Measurements from ENCODE around the gene MYL4.
"Not testable (repeated sequence)": the region's sequence is repeated elsewhere in the genome, so short reads cannot be mapped to it uniquely, and the experiment has no call there.

Gene MYL4

DNA sequence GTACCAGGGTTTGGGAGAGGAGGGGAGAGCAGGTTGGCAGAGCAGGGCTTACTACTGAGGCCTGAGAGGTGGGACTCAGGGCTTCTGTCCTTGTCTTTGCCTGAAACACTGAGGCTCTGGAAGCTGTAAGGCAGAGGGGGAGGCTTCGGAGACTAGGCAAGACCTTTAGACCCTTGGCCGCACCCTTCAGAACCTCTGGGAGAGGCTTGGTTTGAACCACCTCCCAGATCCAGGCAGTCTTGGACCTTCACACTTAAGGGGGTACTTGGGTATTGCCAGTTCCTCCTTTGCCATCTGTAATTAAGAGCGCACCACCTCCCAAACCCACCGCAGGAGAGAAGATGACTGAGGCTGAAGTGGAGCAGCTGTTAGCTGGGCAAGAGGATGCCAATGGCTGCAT is 12.9 kb downstream of the MYL4 start:
- DNase-seq, result no peak

DNA sequence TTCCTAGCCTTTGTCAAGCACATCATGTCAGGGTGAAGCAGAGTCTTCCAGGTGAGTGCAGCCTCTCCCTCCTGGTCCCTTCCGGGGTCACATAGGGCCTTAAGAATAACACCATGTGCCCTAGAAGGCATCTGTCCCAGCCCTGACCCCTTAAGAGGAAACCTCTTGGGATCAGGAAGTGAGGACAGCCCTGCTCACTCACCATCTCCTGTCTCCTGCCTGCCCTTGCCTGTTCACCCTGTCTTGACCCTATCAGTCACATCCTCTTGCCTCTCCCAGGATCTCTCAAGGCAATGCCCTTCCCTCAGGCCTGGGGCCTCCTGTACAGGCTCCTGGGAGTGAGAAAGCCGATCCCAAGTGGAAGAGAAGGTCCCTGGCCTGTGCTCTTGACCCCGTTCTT is 13.9 kb downstream of the MYL4 start:
- no peak for DNase-seq

DNA sequence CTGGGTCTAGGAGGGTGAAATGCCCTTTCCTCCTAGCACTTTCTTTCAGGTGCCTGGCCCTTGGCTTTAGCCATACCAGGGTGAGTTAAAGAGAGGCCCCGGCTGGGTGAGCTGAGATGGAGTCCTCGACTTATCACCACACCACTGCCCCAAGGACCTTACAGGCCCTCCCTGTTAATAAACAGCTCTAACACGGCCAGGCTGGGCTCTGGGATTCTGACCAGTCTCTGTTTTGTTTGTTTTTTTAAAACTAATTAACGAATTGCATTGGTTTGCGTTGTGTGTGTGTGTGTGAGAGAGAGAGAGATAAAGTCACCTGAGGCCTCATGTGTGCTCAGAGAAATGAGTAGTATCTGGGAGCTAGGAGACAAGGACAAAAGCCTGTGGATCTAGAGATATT is 14.3 kb downstream of the MYL4 start:
- no peak for DNase-seq

DNA sequence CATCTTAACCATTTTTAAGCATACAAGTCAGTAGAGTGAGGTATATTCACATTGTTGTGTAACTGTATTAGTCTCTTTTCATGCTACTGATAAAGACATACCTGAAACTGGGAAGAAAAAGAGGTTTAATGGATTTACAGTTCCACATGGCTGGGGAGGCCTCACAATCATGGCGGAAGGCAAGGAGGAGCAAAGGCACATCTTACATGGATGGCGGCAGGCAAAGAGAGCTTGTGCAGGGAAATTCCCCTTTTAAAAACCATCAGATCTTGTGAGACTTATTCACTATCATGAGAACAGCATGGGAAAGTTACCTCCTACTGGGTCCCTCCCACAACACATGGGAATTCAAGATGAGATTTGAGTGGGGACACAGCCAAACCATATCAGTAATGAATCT is 14.9 kb downstream of the MYL4 start:
- DNase-seq, result not testable (repeated sequence)

DNA sequence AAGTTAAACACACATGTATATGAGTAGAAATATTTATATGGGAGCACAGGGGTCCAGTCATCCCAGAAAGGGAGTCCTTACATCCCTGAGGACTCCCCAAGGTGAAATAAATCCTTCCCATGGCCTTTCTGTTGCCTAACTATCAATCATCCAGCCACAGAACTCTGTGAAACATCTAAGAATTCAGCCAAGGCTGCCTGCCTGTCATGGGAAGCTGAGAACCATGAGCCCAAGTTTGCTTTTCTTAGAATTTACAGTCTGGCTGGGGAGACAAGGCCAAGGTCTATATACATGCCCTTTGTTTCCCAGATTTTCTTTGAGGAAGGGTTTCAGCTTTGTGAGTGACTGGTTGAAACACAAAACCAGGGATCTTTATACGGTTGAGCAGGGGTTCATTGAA is 15.8 kb downstream of the MYL4 start:
- DNase-seq, result no peak

DNA sequence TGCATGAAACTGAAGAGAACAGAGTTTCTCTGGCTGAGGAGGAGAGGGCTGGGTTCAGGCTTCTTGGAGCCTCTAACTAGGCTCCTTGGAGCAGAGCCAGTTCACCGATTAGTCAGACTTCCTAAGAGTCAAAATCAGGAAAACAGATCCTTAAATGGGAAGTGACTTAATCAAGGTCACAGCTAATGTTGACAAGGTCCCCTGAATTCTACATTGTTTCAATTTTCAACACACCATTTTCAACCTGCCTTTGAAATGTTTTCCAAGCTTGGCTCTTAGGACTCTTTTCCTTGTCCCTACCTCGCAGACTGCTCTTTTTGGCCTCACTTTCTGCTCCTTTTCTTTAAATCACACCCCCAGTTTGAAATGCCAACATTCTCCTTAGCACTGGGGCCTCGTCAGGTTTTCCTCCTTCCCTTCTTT is 16.3 kb downstream of the MYL4 start:
- DNase-seq, result no peak

DNA sequence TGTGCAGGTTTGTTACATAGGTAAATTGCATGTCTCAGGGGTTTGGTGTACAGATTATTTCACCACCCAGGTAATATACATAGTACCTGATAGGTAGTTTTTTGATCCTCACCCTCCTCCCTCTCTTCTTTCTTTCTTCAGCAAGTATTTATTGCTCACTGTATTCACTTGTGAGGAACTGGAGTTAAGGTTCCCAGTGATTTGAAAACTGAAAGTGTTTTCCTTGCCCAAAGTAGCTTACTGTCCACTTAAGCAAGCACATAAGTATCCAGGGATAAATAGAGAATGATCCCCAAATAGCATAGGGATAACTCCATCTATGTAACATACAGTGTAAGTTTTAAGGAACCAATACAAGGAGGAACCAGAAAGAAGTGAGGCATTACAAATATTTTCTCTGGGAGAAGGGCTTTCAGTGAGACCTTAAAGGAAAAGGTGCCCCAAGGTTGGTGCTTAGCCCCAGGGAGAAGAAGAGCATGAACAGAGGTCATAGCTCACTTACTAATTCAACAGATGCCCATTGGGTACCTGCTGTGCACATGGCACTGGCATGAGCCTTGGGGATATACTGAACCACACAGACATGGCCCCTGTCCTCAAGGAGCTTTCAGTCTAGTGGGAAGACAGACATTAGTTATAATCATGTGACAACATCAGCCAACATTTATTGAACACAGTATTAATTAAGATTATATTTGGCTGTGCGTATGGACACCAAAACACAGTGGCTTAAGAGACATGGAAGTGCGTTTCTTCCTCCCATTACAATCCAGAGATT is 17.0 kb downstream of the MYL4 start:
- no peak for DNase-seq

DNA sequence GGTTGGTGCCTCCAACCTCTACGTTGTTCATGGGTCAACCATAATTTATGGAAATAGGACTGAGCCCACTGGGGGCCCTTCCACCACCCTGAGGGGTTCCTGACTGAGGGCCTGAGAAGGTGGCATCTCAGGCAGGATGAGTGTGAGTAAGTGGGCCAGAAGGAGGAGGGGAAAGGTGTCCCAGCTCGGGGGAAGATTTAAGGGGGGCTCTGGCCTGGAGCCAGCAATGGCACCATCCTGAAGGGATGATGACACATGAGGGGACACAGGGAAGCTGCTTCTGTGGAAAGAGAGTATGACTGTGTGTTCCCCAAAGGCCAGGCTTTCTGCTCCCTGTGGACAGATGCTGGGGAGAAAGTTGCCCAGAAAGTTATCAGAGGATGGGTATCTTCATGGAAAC is 18.7 kb downstream of the MYL4 start:
- DNase-seq, result no peak

DNA sequence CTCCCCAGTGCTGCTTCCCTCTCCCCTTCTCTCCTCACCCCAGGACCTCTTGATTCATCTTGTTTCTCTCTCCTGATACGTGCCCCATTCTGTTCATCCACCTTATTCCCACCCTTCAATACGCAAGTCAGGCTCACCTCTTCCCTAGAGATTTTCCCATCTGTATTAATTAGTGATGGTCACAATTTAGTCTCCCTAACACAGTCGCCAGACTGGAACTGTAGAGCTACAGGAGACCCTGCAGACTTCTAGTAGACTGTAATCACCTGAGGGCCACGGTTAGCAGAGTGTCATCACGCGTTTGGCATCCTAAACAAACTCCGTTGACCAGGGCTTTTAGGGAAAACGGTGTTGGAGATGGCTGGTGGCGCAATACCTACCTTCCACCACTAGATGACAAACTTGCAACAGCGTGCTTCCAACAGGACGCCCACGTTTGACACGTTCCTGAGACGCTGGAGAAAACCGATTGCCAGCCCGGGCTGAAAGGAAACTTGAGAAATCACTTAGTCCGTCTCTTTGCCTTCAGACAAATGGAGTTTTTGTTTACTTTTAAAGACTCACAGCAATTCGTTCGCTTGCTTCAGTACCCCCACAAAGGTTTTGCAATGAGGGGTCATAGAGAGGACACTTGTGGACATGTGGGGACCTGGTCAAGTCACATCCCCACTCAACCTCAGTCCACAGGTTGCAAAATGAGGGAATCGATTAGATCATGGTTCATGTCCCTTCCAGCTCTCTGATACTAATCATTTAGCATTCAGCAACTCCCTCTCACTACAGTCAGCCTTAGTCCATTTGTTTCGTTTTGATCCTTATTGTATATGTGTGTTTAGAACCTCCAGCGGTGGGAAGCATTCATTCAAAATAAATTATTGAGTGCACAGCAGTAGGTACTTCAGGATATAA is 20.6 kb downstream of the MYL4 start:
- DNase-seq, result peak; percentile 64 to 68

DNA sequence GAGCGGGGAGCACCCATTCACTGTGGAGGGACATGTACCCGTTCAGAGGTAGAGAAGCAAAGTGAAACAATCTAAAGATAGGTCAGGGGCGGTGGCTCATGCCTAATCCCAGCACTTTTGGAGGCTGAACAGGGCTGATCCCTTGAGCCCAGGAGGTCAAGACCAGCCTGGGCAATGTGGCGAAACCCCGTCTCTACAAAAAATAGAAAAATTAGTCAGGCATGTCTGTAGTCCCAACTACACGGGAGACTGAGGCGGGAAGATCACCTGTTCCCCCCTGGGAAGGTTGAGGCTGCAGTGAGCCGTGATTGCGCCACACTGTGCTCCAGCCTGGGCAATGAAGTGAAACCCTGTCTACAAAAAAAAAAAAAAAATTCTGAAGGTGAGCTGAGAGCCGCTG is 21.7 kb downstream of the MYL4 start:
- DNase-seq, result no peak

DNA sequence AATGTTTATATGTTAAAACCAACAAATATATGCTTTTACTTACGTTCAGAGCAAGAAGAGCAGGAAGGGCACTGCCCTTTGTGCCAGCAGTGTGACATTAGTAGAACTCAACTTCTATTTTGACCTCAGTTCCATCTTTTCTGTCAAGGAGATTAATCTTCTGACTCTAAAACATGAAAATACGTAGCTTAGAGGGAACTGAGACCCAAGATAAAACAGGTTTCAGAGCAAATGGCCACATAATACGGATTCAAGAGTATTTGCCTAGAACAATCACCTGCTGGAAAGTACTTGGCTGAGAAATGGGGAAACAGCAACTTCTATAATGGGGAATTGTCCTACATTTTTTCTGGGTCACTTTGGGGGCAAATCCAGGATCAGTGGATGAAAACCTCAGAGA is 22.2 kb downstream of the MYL4 start:
- no peak for DNase-seq

DNA sequence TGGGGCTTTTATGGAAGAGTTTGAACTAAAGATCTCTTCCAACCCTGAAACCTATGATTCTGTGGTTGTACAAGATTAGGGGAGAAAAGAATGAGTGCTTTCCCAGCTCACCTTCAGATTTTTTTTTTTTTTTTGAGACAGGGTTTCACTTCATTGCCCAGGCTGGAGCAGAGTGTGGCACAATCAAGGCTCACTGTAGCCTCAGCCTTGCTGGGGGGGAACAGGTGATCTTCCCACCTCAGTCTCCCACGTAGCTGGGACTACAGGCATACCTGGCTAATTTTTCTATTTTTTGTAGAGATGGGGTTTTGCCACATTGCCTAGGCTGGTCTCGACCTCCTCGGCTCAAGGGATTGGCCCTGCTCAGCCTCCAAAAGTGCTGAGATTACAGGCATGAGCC is 22.7 kb downstream of the MYL4 start:
- no peak for DNase-seq

DNA sequence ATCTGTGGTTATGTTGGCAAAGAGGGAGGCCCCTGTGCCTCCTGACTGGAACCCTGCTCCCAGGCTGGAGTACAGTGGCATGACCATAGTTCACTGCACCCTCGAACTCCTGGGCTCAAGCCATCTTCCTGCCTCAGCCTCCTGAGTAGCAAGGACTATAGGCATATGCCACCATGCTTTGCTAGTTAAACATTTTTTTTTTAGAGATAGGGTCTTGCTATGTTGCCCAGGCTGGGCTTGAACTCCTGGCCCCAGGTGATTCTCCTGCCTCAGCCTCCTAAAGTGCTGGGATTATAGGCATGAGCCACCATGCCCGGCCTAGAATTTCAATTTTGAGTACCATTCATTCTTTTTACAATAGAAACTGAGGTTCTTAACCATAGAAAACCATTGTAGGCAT is 23.3 kb downstream of the MYL4 start:
- no peak for DNase-seq

DNA sequence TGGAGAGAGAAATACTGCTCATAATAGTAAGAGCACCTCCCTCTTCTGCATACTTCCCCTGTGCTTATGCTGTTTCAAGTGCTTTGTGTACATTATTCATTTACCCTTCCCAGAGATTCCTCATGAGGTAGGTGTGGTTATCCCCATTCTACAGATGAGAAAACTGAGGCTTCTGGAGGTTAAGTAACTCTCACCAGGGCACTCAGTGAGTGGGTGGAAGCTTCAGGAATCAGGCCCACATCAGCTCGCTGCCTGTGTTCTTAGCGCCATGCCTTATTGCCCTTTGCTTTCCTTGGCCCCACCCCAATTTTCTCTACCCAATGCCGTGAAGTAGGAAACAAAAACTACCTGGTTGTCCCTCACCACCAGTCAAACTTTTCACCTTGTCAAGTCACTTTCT is 26.4 kb downstream of the MYL4 start:
- no peak for DNase-seq

DNA sequence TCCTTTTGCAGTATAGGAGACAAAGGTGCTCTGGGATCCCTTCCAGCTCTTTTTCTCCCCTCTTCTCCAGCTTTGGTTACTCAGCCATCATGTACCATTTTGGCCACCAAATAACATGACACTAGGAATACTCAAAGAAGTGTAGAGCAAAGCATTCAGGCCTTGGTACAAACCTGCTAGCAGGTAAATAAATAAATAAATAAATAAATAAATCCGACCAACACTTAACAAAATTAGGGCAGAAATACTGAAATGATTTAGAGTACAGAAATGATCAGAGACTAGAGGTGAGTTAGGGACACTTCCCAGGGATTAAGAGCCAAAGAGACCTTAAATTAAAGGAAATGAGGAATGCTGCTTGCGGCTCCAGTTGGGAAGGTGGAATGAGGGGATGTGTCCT is 26.8 kb downstream of the MYL4 start:
- DNase-seq, result no peak

DNA sequence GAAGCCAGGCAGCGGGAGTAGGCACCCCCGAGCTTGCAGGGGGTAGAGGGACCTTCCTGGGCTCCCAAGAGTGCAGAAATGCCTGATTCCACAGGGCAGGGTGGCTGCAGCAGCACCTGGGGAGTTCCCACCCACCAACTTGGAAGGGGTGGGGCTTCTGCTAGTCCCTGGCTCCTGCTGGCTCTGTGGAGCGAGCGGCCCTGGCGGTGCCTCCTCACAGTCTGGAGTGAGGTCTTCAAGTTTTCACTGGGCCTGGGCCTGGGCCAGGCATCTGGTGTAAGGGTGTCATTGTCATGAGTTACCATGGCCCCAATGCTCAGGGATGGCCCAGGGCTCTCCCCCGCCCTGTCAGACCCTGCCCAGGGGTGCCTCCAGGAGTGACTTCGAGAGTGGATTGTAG is 28.7 kb downstream of the MYL4 start:
- DNase-seq, result no peak

DNA sequence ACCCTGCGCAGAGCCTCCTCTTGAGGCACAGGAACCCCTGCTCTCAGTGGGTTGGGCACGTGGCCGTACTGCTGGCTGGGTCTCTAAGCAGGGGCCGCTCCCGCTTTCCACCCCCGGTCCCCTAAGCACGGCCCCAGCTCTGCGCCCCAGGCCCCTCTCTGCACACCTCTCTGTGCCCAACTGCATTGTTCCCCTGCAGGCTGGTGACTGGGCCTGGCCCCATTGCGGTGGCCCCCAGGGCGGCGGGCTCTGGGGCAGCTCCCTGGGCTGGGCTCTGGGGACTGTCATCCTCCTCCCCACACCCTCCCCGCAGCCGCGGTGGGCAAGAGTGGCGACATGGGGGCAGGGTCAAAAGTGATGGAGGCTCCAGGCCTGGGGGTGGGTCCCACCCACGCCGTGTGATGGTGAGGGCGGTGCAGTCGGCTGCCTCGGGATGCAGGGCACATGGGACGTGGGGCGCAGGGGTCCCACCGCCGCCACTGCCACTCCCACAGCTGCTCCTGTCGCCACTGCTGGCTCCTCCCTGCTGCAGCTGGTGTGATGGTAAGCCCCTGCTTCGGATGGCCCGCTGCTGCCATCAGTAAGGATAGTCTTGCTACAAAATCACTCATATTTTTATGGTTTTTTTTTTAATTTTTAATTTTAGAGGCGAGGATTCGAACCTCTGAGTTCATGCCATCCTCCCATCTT is 29.3 kb downstream of the MYL4 start:
- no peak for DNase-seq

DNA sequence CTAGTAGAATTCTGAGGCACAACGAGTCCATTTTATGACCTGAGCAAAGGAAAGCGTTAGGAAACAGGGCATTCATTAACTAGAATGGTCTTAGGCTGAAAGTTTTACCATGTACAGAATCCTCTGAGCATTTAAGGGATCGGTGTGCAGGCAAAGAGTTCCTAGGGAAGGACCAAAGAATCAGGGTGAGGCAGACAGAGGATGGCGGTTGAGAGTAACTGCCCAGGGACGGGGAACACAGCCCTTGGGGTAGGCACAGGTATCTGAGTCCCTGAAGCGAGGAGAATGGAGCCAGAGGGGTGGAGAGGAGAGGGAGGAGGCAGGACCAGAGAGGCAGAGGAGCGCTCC is 30.4 kb downstream of the MYL4 start:
- no peak for DNase-seq

DNA sequence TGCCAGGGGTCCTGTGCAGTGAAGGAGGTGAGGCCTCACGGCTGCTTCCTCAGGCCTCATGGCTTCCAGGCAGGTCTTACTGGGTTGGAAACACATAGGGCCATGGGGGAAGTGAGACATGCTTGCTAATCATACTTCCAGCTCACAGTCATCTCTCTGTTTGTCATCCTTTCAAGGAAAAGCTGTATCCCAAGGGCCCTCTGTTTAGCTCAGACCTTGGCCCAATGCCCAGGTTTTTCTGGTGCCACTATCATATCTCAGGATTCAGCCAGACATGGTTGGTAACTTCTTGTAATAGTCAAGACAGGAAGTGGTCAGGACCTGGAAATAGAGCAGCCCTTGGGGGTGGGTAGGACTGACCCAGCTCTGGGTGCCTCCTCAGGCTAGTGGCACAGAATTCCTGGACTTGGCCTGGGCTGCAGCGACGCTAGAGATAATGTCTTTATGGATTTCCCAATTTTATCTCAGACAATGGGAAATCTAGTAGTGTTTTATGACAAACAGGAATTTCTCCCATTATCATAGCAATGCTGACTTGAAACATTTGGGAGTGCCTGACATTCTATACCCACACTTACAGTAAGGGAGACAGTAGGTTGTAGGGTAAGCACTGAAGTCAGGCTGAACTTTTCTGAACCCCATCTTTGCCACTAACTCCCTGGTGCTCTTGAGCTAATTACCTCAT is 31.0 kb downstream of the MYL4 start:
- no peak for DNase-seq

DNA sequence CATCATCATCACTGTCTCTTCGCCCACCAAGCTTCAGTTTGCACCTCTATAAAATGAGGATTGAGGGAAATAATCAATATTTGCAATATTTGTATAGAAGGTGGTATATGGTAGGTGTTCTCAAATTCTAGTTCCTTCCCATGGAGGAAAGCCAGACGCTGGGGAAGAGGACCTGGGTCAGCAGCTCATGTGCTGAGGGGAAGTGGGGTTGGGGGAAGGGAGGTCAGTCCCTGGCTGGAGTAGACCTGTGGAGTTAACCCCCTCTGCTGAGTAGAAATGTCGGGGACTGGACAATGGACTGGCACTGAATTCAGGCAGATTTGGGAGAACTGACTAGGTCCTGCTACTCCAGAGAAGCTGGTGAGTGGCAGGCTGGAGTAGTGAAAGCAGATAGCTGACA is 31.7 kb downstream of the MYL4 start:
- DNase-seq, result no peak

DNA sequence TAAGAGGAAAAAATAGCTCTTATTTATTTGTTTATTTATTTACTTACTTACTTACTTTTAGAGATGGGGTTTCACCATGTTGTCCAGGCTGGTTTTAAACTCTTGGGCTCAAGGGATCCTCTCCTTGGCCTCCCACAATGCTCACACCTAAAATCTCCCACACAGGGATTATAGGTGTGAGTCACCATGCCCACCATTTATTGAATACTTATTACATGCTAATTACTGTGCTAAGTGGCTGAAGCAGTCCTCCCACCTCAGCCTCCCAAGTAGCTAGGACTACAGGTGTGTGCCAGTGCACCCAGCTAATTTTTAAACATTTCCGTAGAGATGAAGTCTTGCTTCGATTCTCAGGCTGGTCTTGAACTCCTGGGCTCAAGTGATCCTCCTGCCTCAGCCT is 33.5 kb downstream of the MYL4 start:
- DNase-seq, result no peak

DNA sequence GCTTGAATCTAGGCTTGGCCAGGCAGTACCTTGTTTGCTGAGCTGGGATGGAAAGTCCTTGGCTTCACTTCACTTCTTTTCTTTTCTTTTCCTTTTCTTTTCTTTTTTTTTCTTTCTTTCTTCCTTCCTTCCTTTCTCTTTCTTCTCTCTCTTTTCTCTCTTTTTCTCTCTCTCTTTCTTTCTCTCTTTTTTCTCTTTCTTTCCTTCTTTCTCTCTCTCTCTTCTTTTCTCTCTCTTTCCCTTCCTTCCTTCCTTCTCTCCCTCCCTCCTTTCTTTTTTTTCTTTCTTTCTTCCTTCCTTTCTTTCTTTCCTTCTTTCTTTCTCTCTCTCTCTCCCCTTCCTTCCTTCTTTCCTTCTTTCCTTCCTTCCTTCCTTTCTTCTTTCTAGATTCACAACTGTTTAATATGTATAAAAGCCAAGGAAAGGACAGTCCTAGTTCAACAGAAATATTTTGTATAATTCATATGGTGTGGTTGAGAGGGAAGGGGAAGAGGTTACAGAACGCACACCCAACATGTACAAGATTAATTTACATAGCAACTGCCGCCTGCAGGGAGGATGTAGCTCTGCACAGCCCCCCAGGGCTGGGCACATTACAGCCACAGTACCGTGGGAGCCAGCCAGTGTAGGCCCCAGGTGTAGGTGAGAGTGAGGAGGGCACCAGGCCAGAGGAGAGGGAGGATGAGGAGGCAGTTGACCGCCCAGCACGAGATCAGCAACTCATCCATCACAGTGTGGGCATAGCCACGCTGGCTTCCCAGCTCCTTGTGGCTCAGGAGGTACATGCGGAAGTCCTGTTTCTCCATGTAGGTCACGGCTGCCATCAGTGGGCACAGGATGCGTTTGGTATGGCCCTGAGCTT is 34.8 kb downstream of the MYL4 start:
- no peak for DNase-seq
